ENCODE measurements around the gene GPR152.
"Not testable (repeated sequence)": the region's sequence is repeated elsewhere in the genome, so short reads cannot be mapped to it uniquely, and the experiment has no call there.

GPR152 gene

GRCh38 chr11:67489885-67490726, 37.6 kb upstream of the GPR152 start:
- in situ Hi-C loops (cut with MboI; ENCODE audit: low pct_unique_long_range_greater_than_20kb, low sequenced_read_pairs) = no loop called here
- no peak for DNase-seq

GRCh38 chr11:67489203-67489884, 36.8 kb upstream of the GPR152 start:
- DNase-seq = no peak
- in situ Hi-C loops (cut with MboI; ENCODE audit: low pct_unique_long_range_greater_than_20kb, low sequenced_read_pairs) = no loop called here

GRCh38 chr11:67486481-67487195, 34.1 kb upstream of the GPR152 start:
- in situ Hi-C loops (cut with MboI; ENCODE audit: low pct_unique_long_range_greater_than_20kb, low sequenced_read_pairs) = no loop called here
- no peak for DNase-seq

GRCh38 chr11:67485873-67486361, 33.4 kb upstream of the GPR152 start:
- in situ Hi-C loops (cut with MboI; ENCODE audit: low pct_unique_long_range_greater_than_20kb, low sequenced_read_pairs); DNase-seq: not testable (repeated sequence)

GRCh38 chr11:67484847-67485311, 32.4 kb upstream of the GPR152 start:
- DNase-seq = peak; percentile 83
- in situ Hi-C loops (cut with MboI; ENCODE audit: low pct_unique_long_range_greater_than_20kb, low sequenced_read_pairs) = no loop called here

GRCh38 chr11:67483831-67484665, 31.5 kb upstream of the GPR152 start:
- in situ Hi-C loops (cut with MboI; ENCODE audit: low pct_unique_long_range_greater_than_20kb, low sequenced_read_pairs) = no loop called here
- no peak for DNase-seq

- in situ Hi-C loops (cut with MboI; ENCODE audit: low pct_unique_long_range_greater_than_20kb, low sequenced_read_pairs) = no loop called here
- peak; percentile 98 for DNase-seq
Measured at GRCh38 chr11:67482827-67483798, 30.6 kb upstream of the GPR152 start, which contains the start of gene AIP. Gene AIP, plus strand, starts transcription at chr11:67483026. Its CDS starts 133 bp downstream, at chr11:67483159.

GRCh38 chr11:67482275-67482826, 29.8 kb upstream of the GPR152 start:
- in situ Hi-C loops (cut with MboI; ENCODE audit: low pct_unique_long_range_greater_than_20kb, low sequenced_read_pairs) = no loop called here
- DNase-seq = no peak

GRCh38 chr11:67477344-67478050, 25.0 kb upstream of the GPR152 start:
- in situ Hi-C loops (cut with MboI; ENCODE audit: low pct_unique_long_range_greater_than_20kb, low sequenced_read_pairs); DNase-seq: not testable (repeated sequence)

GRCh38 chr11:67476692-67477091, 24.2 kb upstream of the GPR152 start:
- DNase-seq; in situ Hi-C loops (cut with MboI; ENCODE audit: low pct_unique_long_range_greater_than_20kb, low sequenced_read_pairs): not testable (repeated sequence)

GRCh38 chr11:67472882-67473281, 20.4 kb upstream of the GPR152 start:
- DNase-seq = no peak
- in situ Hi-C loops (cut with MboI; ENCODE audit: low pct_unique_long_range_greater_than_20kb, low sequenced_read_pairs) = no loop called here

GRCh38 chr11:67470337-67471002, 17.9 kb upstream of the GPR152 start:
- in situ Hi-C loops (cut with MboI; ENCODE audit: low pct_unique_long_range_greater_than_20kb, low sequenced_read_pairs) = no loop called here
- no peak for DNase-seq

GRCh38 chr11:67469508-67469811, 16.9 kb upstream of the GPR152 start:
- DNase-seq = no peak
- in situ Hi-C loops (cut with MboI; ENCODE audit: low pct_unique_long_range_greater_than_20kb, low sequenced_read_pairs) = no loop called here

- peak; percentile 83 for DNase-seq
- in situ Hi-C loops (cut with MboI; ENCODE audit: low pct_unique_long_range_greater_than_20kb, low sequenced_read_pairs) = no loop called here
Measured at GRCh38 chr11:67468759-67469507, 16.4 kb upstream of the GPR152 start, which contains the start of gene TMEM134. Gene TMEM134, minus strand, starts transcription at chr11:67469251. Its CDS starts 59 bp downstream, at chr11:67469192.

- DNase-seq = no peak
- in situ Hi-C loops (cut with MboI; ENCODE audit: low pct_unique_long_range_greater_than_20kb, low sequenced_read_pairs) = no loop called here
Measured at GRCh38 chr11:67468456-67468758, 15.9 kb upstream of the GPR152 start.

- in situ Hi-C loops (cut with MboI; ENCODE audit: low pct_unique_long_range_greater_than_20kb, low sequenced_read_pairs) = no loop called here
- no peak for DNase-seq
Measured at GRCh38 chr11:67468056-67468455, 15.5 kb upstream of the GPR152 start.
